Measurements from ENCODE around the gene EPS8.

DNA sequence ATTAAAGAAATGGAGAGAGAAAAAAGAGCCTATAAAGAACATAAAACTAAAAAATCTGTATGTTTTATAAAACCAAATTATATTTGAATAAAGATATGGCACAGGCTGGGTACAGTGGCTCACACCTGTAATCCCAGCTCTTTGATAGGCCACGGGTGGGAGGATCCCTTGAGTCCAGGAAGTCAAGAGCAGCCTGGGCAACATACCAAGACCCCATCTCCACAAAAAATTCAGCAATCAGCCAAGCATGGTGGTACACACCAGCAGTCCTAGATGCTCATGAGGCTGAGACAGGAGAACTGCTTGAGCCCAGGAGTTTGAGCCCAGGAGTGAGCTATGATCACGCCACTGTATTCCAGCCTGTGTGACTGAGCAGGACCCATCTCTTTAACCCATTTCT lies 74.9 kb downstream of the EPS8 start:
- TF ChIP-seq, protein P1, sequence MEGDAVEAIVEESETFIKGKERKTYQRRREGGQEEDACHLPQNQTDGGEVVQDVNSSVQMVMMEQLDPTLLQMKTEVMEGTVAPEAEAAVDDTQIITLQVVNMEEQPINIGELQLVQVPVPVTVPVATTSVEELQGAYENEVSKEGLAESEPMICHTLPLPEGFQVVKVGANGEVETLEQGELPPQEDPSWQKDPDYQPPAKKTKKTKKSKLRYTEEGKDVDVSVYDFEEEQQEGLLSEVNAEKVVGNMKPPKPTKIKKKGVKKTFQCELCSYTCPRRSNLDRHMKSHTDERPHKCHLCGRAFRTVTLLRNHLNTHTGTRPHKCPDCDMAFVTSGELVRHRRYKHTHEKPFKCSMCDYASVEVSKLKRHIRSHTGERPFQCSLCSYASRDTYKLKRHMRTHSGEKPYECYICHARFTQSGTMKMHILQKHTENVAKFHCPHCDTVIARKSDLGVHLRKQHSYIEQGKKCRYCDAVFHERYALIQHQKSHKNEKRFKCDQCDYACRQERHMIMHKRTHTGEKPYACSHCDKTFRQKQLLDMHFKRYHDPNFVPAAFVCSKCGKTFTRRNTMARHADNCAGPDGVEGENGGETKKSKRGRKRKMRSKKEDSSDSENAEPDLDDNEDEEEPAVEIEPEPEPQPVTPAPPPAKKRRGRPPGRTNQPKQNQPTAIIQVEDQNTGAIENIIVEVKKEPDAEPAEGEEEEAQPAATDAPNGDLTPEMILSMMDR (IDR thresholded peaks at IDR 0.05; ENCODE audit: low read length) = no peak
- TF ChIP-seq EZH2 (IDR thresholded peaks at IDR 0.05; ENCODE audit: borderline replicate concordance, low read length) = no peak

Data from OCI-LY1 (cell line).